H9 (cell line): ENCODE results near the gene SP8. TPM values are rescaled to one million over a fixed set of nuclear protein-coding genes. Genes with fewer than 3 reads are reported as not detected.

Experiments used
- DNase-seq: peaks from one replicate; pipeline ENCODE4 v3.0.0-alpha.2; 2017
- H2AFZ ChIP-seq: one replicate; pipeline ENCODE4 v1.6.1; 2013; ENCODE audit warnings: mild to moderate bottlenecking, low read length, control low read depth, moderate library complexity
- H2AK5ac ChIP-seq: 2 replicates; pipeline ENCODE4 v1.6.1; 2013; ENCODE audit warnings: low read length, control low read depth, mixed read lengths; ENCODE audit not compliant: insufficient read length
- H2BK120ac ChIP-seq: one replicate; pipeline ENCODE4 v1.6.1; 2013; ENCODE audit warnings: low read depth, mild to moderate bottlenecking, low read length, control low read depth, inconsistent platforms; ENCODE audit not compliant: poor library complexity, severe bottlenecking
- H2BK12ac ChIP-seq: 2 replicates; pipeline ENCODE4 v1.6.1; 2013; ENCODE audit warnings: low read length, control low read depth, mixed read lengths, low read depth; ENCODE audit not compliant: insufficient read length
- H2BK15ac ChIP-seq: 2 replicates; pipeline ENCODE4 v1.6.1; 2013; ENCODE audit warnings: low read depth, low read length, control low read depth
- H2BK20ac ChIP-seq: one replicate; pipeline ENCODE4 v1.6.1; 2013; ENCODE audit warnings: low read depth, mild to moderate bottlenecking, low read length, control low read depth, inconsistent platforms; ENCODE audit not compliant: poor library complexity, severe bottlenecking
- H2BK5ac ChIP-seq: 2 replicates; pipeline ENCODE4 v1.6.1; 2013; ENCODE audit warnings: low read length, control low read depth, mixed read lengths; ENCODE audit not compliant: insufficient read length
- H3K14ac ChIP-seq: 2 replicates; pipeline ENCODE4 v1.6.1; 2013; ENCODE audit warnings: low read length, control low read depth; ENCODE audit not compliant: insufficient read depth
- H3K18ac ChIP-seq: 2 replicates; pipeline ENCODE4 v1.6.1; 2013; ENCODE audit warnings: low read depth, mild to moderate bottlenecking, mixed read lengths, low read length, control low read depth; ENCODE audit not compliant: insufficient read length
- H3K23ac ChIP-seq: 2 replicates; pipeline ENCODE4 v1.6.1; 2013; ENCODE audit warnings: low read length, control low read depth, mixed read lengths, low read depth; ENCODE audit not compliant: insufficient read length
- H3K23me2 ChIP-seq: 2 replicates; pipeline ENCODE4 v1.6.1; 2013; ENCODE audit warnings: low read depth, mild to moderate bottlenecking, mixed read lengths, low read length, control low read depth; ENCODE audit not compliant: insufficient read length, poor library complexity, severe bottlenecking
- H3K27ac ChIP-seq: 2 replicates; pipeline ENCODE4 v1.5.1; 2013; ENCODE audit warnings: low read length, control low read depth, mixed read lengths, low read depth; ENCODE audit not compliant: insufficient read length
- H3K27me3 ChIP-seq: 2 replicates; pipeline ENCODE4 v1.6.1; 2013; ENCODE audit warnings: low read length, control low read depth, inconsistent platforms; ENCODE audit not compliant: insufficient read depth
- H3K4ac ChIP-seq: 2 replicates; pipeline ENCODE4 v1.6.1; 2013; ENCODE audit warnings: low read depth, mild to moderate bottlenecking, control low read depth, inconsistent platforms, low read length, moderate library complexity
- H3K4me1 ChIP-seq: 2 replicates; pipeline ENCODE4 v1.6.1; 2013; ENCODE audit warnings: low read length, control low read depth, inconsistent platforms; ENCODE audit not compliant: insufficient read depth
- H3K4me2 ChIP-seq: 2 replicates; pipeline ENCODE4 v1.6.1; 2013; ENCODE audit warnings: low read length, control low read depth, mixed read lengths; ENCODE audit not compliant: insufficient read length, insufficient read depth
- H3K56ac ChIP-seq: 2 replicates; pipeline ENCODE4 v1.6.1; 2013; ENCODE audit warnings: low read depth, mild to moderate bottlenecking, mixed read lengths, low read length, control low read depth; ENCODE audit not compliant: insufficient read length
- H3K79me1 ChIP-seq: 2 replicates; pipeline ENCODE4 v1.6.1; 2013; ENCODE audit warnings: low read depth, mild to moderate bottlenecking, moderate library complexity, low read length, control low read depth, inconsistent platforms; ENCODE audit not compliant: insufficient read depth, poor library complexity, severe bottlenecking
- H3K79me2 ChIP-seq: 2 replicates; pipeline ENCODE4 v1.6.1; 2013; ENCODE audit warnings: low read length, control low read depth, inconsistent platforms; ENCODE audit not compliant: insufficient read depth
- H3K9ac ChIP-seq: 2 replicates; pipeline ENCODE4 v1.6.1; 2013; ENCODE audit warnings: low read length, control low read depth, mixed read lengths; ENCODE audit not compliant: insufficient read length; ENCODE audit errors: extremely low read depth
- H3K9me3 ChIP-seq: one replicate; pipeline ENCODE4 v1.6.1; 2013; ENCODE audit warnings: low read depth, low read length, inconsistent platforms; ENCODE audit not compliant: control insufficient read depth
- H3T11ph ChIP-seq: one replicate; pipeline ENCODE4 v1.6.1; 2013; ENCODE audit warnings: mild to moderate bottlenecking, low read length, control low read depth, inconsistent platforms
- H4K20me1 ChIP-seq: one replicate; pipeline ENCODE4 v1.6.1; 2013; ENCODE audit not compliant: control insufficient read depth, insufficient read length, insufficient read depth
- H4K5ac ChIP-seq: 2 replicates; pipeline ENCODE4 v1.6.1; 2013; ENCODE audit warnings: low read depth, mild to moderate bottlenecking, mixed read lengths, low read length, control low read depth; ENCODE audit not compliant: insufficient read length
- H4K8ac ChIP-seq: replicated peaks from 2 replicates; pipeline ENCODE4 v1.6.1; 2013; ENCODE audit warnings: low read length, control low read depth, mixed read lengths, low read depth; ENCODE audit not compliant: insufficient read length
- H4K91ac ChIP-seq: 2 replicates; pipeline ENCODE4 v1.6.1; 2013; ENCODE audit warnings: low read depth, mild to moderate bottlenecking, moderate library complexity, mixed read lengths, low read length, control low read depth; ENCODE audit not compliant: insufficient read length
- H3K27ac Mint-ChIP-seq, 3 experiments: 2 replicates in 2 of 3; 3 replicates in 1 of 3; pipeline ENCODE4 v1.8.0; 2020 to 2021; ENCODE audit warnings: mixed read lengths in 3 of 3, mild to moderate bottlenecking in 1 of 3, moderate library complexity in 1 of 3
- H3K27me3 Mint-ChIP-seq: 2 replicates; pipeline ENCODE4 v1.8.0; 2021; ENCODE audit warnings: low read depth, mild to moderate bottlenecking, moderate library complexity, mixed read lengths
- H3K36me3 Mint-ChIP-seq, 3 experiments: 2 replicates in 2 of 3; 3 replicates in 1 of 3; pipeline ENCODE4 v1.8.0; 2020 to 2021; ENCODE audit warnings: low read depth in 3 of 3, mixed read lengths in 3 of 3; ENCODE audit not compliant: insufficient read depth in 1 of 3
- H3K4me1 Mint-ChIP-seq, 2 experiments: 2 replicates each; pipeline ENCODE4 v1.8.0; 2020; ENCODE audit warnings: mixed read lengths in 2 of 2
- H3K4me3 Mint-ChIP-seq, 2 experiments: 2 replicates in 1 of 2; 3 replicates in 1 of 2; pipeline ENCODE4 v1.8.0; 2020 to 2021; ENCODE audit warnings: mild to moderate bottlenecking in 2 of 2, mixed read lengths in 2 of 2, moderate library complexity in 1 of 2
- H3K9me3 Mint-ChIP-seq, 2 experiments: 2 replicates in 1 of 2; 3 replicates in 1 of 2; pipeline ENCODE4 v1.8.0; 2020; ENCODE audit warnings: mild to moderate bottlenecking in 2 of 2, mixed read lengths in 2 of 2, moderate library complexity in 1 of 2
- whole genome bisulfite sequencing: extraction: QIAGEN DNeasy Blood & Tissue Kit; methylation state at CpG from one replicate; pipeline ENCODE4 v1.1.7; 2013; ENCODE audit warnings: missing lambda C conversion rate, low lambda C conversion rate, mixed read lengths; ENCODE audit not compliant: insufficient read length; ENCODE audit errors: extremely low coverage; 5-methylcytosine and 5-hydroxymethylcytosine counted together
- total RNA-seq: library from RNA; stranded (reverse); gene quantifications from 2 replicates; pipeline ENCODE4 v1.2.1, GENCODE V29; 2021
- TF ChIP-seq, protein P1 (sequence below): fragments of 200-600 bp; sonication (generic); conservative IDR thresholded peaks from 3 replicates; pipeline ENCODE4 v1.8.0; 2021; ENCODE audit warnings: antibody characterized with exemption, mild to moderate bottlenecking

Gene SP8
- total RNA-seq, 1 experiment from 2014 or later: 3.5 TPM

DNA sequence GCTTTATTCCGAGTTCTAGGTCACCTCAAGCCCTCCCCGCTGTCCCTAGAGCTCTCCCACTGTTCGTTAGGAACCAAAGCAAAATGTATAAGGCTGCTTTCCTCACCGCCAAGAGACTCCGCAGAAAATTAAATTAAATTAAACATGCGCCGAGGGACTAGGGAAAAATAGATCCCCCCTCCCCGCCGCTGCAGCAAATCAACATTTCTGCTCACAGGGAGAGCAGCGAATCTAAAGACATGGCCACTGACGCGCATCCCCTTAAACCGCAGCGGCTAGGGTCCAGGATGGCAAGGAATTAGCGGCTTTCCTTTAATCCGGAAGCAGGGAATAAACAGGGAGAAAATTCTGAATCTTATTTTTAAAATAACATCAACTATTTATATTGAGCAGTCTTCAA is 7.6 kb downstream of the SP8 start:
- no peaks in the 10 kb centered on the region for H3K9me3 ChIP-seq
- TF ChIP-seq, protein P1, sequence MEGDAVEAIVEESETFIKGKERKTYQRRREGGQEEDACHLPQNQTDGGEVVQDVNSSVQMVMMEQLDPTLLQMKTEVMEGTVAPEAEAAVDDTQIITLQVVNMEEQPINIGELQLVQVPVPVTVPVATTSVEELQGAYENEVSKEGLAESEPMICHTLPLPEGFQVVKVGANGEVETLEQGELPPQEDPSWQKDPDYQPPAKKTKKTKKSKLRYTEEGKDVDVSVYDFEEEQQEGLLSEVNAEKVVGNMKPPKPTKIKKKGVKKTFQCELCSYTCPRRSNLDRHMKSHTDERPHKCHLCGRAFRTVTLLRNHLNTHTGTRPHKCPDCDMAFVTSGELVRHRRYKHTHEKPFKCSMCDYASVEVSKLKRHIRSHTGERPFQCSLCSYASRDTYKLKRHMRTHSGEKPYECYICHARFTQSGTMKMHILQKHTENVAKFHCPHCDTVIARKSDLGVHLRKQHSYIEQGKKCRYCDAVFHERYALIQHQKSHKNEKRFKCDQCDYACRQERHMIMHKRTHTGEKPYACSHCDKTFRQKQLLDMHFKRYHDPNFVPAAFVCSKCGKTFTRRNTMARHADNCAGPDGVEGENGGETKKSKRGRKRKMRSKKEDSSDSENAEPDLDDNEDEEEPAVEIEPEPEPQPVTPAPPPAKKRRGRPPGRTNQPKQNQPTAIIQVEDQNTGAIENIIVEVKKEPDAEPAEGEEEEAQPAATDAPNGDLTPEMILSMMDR: no peak
- H4K8ac ChIP-seq: no peak overlapping the region
- no peak overlapping the region for H3K23ac ChIP-seq
- peaks cover 3% of the 10 kb centered on the region; the same call in 1 of the 2 replicates for H3K4me1 ChIP-seq
- Mint-ChIP-seq H3K4me1 (peaks cover 71 to 79% of the 10 kb centered on the region in 2 experiments), H3K4me3 (peak overlapping the region; percentile 65 to 76), H3K36me3 (no peaks in the 10 kb centered on the region), H3K27me3 (peaks cover 57% of the 10 kb centered on the region), H3K9me3 (no peaks in the 10 kb centered on the region; a peak in 2 of 5 replicates), H3K27ac (0 out of 7 replicates have a peak overlapping the region, but pooled peaks of 1 of the 3 experiments have one; percentile 15)
- H2BK15ac ChIP-seq: no peak overlapping the region
- WGBS: no CpG with 5 or more reads among the region's 16 CpGs
- H2AK5ac ChIP-seq: no peak overlapping the region
- H3K56ac ChIP-seq: no peak overlapping the region
- H3K9ac ChIP-seq: no peak overlapping the region
- no peak overlapping the region for H3K18ac ChIP-seq
- H2BK5ac ChIP-seq: no peak overlapping the region
- H4K91ac ChIP-seq: no peak overlapping the region
- H2BK20ac ChIP-seq: no peak overlapping the region
- H3K79me1 ChIP-seq: no peaks in the 10 kb centered on the region
- no peak for DNase-seq
- H4K5ac ChIP-seq: no peak overlapping the region
- no peak overlapping the region for H3K4ac ChIP-seq
- H3K79me2 ChIP-seq: no peaks in the 10 kb centered on the region
- H2BK120ac ChIP-seq: no peak overlapping the region
- no peak overlapping the region for H2BK12ac ChIP-seq
- H3K27me3 ChIP-seq: peaks cover 11% of the 10 kb centered on the region; the same call in 1 of the 2 replicates
- no peaks in the 10 kb centered on the region for H4K20me1 ChIP-seq
- no peak overlapping the region for H2AFZ ChIP-seq
- H3K27ac ChIP-seq: no peak overlapping the region
- peak overlapping the region; percentile 99 for H3K4me2 ChIP-seq
- H3K14ac ChIP-seq: no peak overlapping the region
- no peak overlapping the region for H3T11ph ChIP-seq
- H3K23me2 ChIP-seq: peaks cover 29% of the 10 kb centered on the region
